GM23338 (cell line): Measurements from ENCODE around the gene STK17A. TPM values are rescaled to one million over a fixed set of nuclear protein-coding genes. Genes with fewer than 3 reads are reported as not detected.

Experiments used
- ATAC-seq: fragments of 200-7000 bp; cut with Tn5 transposase; 3 replicates; pipeline ENCODE4 v1.9.1; 2020
- DNase-seq: peaks from one replicate; pipeline ENCODE4 v3.0.0-alpha.2; 2015; ENCODE audit warnings: low spot score
- H2AFZ ChIP-seq: fragments of 200-600 bp; sonication (generic); 2 replicates; pipeline ENCODE4 v1.8.0; 2016; ENCODE audit warnings: antibody characterized with exemption, mild to moderate bottlenecking, moderate library complexity
- H3F3A ChIP-seq: fragments of 200-600 bp; sonication (generic); replicated peaks from 2 replicates; pipeline ENCODE4 v1.8.0; 2017; ENCODE audit warnings: antibody characterized with exemption, mixed run types, low read depth
- H3K27ac ChIP-seq: fragments of 200-600 bp; sonication (generic); 2 replicates; pipeline ENCODE4 v1.6.1; 2016; ENCODE audit warnings: low read depth
- H3K27me3 ChIP-seq: fragments of 200-600 bp; sonication (generic); 2 replicates; pipeline ENCODE4 v1.8.0; 2016; ENCODE audit warnings: mild to moderate bottlenecking, mixed run types, moderate library complexity; ENCODE audit not compliant: insufficient read depth
- H3K36me3 ChIP-seq: fragments of 200-600 bp; sonication (generic); 2 replicates; pipeline ENCODE4 v1.8.0; 2016; ENCODE audit warnings: mild to moderate bottlenecking; ENCODE audit not compliant: insufficient read depth
- H3K4me1 ChIP-seq: fragments of 200-600 bp; sonication (generic); 2 replicates; pipeline ENCODE4 v1.8.0; 2016; ENCODE audit warnings: mild to moderate bottlenecking, moderate library complexity; ENCODE audit not compliant: insufficient read depth
- H3K4me2 ChIP-seq: fragments of 200-600 bp; sonication (generic); 2 replicates; pipeline ENCODE4 v1.7.1; 2017; ENCODE audit warnings: mixed run types
- H3K4me3 ChIP-seq: fragments of 200-600 bp; sonication (generic); 2 replicates; pipeline ENCODE4 v1.6.1; 2016; ENCODE audit warnings: mixed run types
- H3K79me2 ChIP-seq: fragments of 200-600 bp; sonication (generic); replicated peaks from 2 replicates; pipeline ENCODE4 v1.8.0; 2017; ENCODE audit warnings: mild to moderate bottlenecking; ENCODE audit not compliant: insufficient read depth
- H3K9me2 ChIP-seq: fragments of 200-600 bp; sonication (generic); 2 replicates; pipeline ENCODE4 v1.8.0; 2017; ENCODE audit not compliant: insufficient read depth
- H4K20me1 ChIP-seq: fragments of 200-600 bp; sonication (generic); replicated peaks from 2 replicates; pipeline ENCODE4 v1.8.0; 2017; ENCODE audit warnings: mild to moderate bottlenecking; ENCODE audit not compliant: insufficient read depth
- H3K27ac Mint-ChIP-seq: 2 replicates; pipeline ENCODE4 v1.8.0; 2020; ENCODE audit warnings: inconsistent platforms, mild to moderate bottlenecking, moderate library complexity, mixed read lengths
- H3K27me3 Mint-ChIP-seq: 3 replicates; pipeline ENCODE4 v1.8.0; 2022; ENCODE audit warnings: low read depth, mild to moderate bottlenecking, moderate library complexity, mixed read lengths, inconsistent platforms; ENCODE audit not compliant: insufficient read depth, poor library complexity
- H3K36me3 Mint-ChIP-seq: 3 replicates; pipeline ENCODE4 v1.8.0; 2021; ENCODE audit warnings: low read depth, mild to moderate bottlenecking, inconsistent platforms, moderate library complexity, mixed read lengths
- H3K4me1 Mint-ChIP-seq: 3 replicates; pipeline ENCODE4 v1.8.0; 2020; ENCODE audit warnings: mild to moderate bottlenecking, inconsistent platforms, mixed read lengths
- H3K4me3 Mint-ChIP-seq: 3 replicates; pipeline ENCODE4 v1.8.0; 2021; ENCODE audit warnings: moderate library complexity, mild to moderate bottlenecking, inconsistent platforms, mixed read lengths
- H3K9me3 Mint-ChIP-seq: 3 replicates; pipeline ENCODE4 v1.8.0; 2020; ENCODE audit warnings: moderate library complexity, mild to moderate bottlenecking, inconsistent platforms, mixed read lengths
- CREB1 ChIP-seq: fragments of 250-450 bp; sonication (Bioruptor Pico); IDR thresholded peaks from 2 replicates; pipeline ENCODE4 v1.5.0; 2020; ENCODE audit warnings: low read depth, mild to moderate bottlenecking, moderate library complexity
- EZH2 ChIP-seq: fragments of 200-600 bp; sonication (generic); IDR thresholded peaks from one replicate; pipeline ENCODE4 v1.8.0; 2017; ENCODE audit warnings: antibody characterized with exemption, mild to moderate bottlenecking, low read depth; ENCODE audit not compliant: unreplicated experiment
- EZH2phosphoT487 ChIP-seq: fragments of 200-600 bp; sonication (generic); IDR thresholded peaks from one replicate; pipeline ENCODE4 v1.8.1; 2018; ENCODE audit warnings: antibody characterized with exemption; ENCODE audit not compliant: unreplicated experiment
- JUNB ChIP-seq: IDR thresholded peaks from one replicate; pipeline ENCODE4 v1.6.1; 2016; ENCODE audit warnings: antibody characterized with exemption; ENCODE audit not compliant: unreplicated experiment
- NANOG ChIP-seq: IDR thresholded peaks from 2 replicates; pipeline ENCODE4 v1.6.1; 2016; ENCODE audit warnings: antibody characterized with exemption, borderline replicate concordance
- POLR2AphosphoS5 ChIP-seq: IDR thresholded peaks from 2 replicates; pipeline ENCODE4 v1.6.1; 2016; ENCODE audit warnings: antibody characterized with exemption, low read depth
- STAT1 ChIP-seq: IDR thresholded peaks from one replicate; pipeline ENCODE4 v1.6.1; 2016; ENCODE audit warnings: antibody characterized with exemption; ENCODE audit not compliant: unreplicated experiment
- ZNF114 ChIP-seq: fragments of 250-450 bp; sonication (Bioruptor Pico); IDR thresholded peaks from 2 replicates; pipeline ENCODE4 v1.5.0; 2020; ENCODE audit warnings: mild to moderate bottlenecking, moderate library complexity
- ZNF331 ChIP-seq: fragments of 250-450 bp; sonication (Bioruptor Pico); IDR thresholded peaks from 2 replicates; pipeline ENCODE4 v1.5.0; 2020; ENCODE audit warnings: low read depth, mild to moderate bottlenecking, moderate library complexity
- polyA plus RNA-seq: library from polyadenylated mRNA; unstranded; fragments of >200 nt; fragmentation: Nextera tagmentation; extraction: Ambion mirVana; gene quantifications from 2 replicates; pipeline ENCODE4 v1.2.1, GENCODE V29; 2016
- total RNA-seq: library from RNA; depleted of rRNA; stranded (reverse); fragments of >200 nt; shearing (Covaris generic); gene quantifications from 2 replicates; pipeline ENCODE4 v1.2.3, GENCODE V29; 2014
- TF ChIP-seq, protein P1 (sequence below), 2 experiments: fragments of 200-600 bp in 1 of 2; sonication (generic) in 1 of 2; conservative IDR thresholded peaks; 2 replicates each; pipeline versions ENCODE4 v1.5.1 to v1.6.1; 2016 to 2017; ENCODE audit warnings: antibody characterized with exemption in 2 of 2, low read depth in 2 of 2, mild to moderate bottlenecking in 2 of 2, moderate library complexity in 1 of 2
- TF ChIP-seq, protein P2 (sequence below): IDR thresholded peaks from one replicate; pipeline ENCODE4 v1.6.1; 2018; ENCODE audit warnings: antibody characterized with exemption; ENCODE audit not compliant: unreplicated experiment

Gene STK17A
- total and polyA plus RNA-seq, 2 experiments from 2014 or later: 21.2 to 21.8 TPM

DNA sequence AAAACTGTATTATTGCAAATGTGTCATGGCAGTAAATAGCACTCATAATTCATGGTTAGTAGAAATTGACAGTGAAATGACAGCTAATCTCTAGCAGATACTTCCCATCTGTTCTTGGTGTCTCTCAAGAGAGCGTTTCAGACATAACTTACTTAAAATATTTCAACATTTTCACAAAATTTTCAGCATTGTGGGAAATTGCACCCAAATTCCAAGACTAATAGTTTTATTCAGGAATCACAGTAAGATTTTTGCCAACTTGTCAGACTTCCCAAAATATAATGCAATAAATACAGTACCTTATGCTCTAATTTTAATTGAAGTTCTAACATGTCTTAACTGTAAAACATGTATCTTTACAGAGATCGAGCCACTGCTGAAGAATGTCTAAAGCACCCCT lies 41.2 kb downstream of the STK17A start:
- H3K4me2 ChIP-seq: no peak overlapping the region
- peaks cover 15% of the 10 kb centered on the region for H3K36me3 Mint-ChIP-seq
- H3K36me3 ChIP-seq: no peaks in the 10 kb centered on the region; the same call in 1 of the 2 replicates
- no peaks in the 10 kb centered on the region for H3F3A ChIP-seq
- no peak overlapping the region for H2AFZ ChIP-seq
- H4K20me1 ChIP-seq: no peaks in the 10 kb centered on the region; the same call in 1 of the 2 replicates
- H3K4me1 ChIP-seq: peaks cover 14% of the 10 kb centered on the region
- no peaks in the 10 kb centered on the region for H3K9me3 Mint-ChIP-seq
- peaks cover 12% of the 10 kb centered on the region for H3K4me1 Mint-ChIP-seq
- no peak overlapping the region for H3K4me3 ChIP-seq
- no peak overlapping the region for H3K27ac Mint-ChIP-seq
- H3K79me2 ChIP-seq: no peaks in the 10 kb centered on the region
- no peaks in the 10 kb centered on the region for H3K27me3 ChIP-seq
- DNase-seq: no peak
- H3K9me2 ChIP-seq: no peaks in the 10 kb centered on the region
- H3K4me3 Mint-ChIP-seq: no peak overlapping the region
- H3K27me3 Mint-ChIP-seq: peaks cover 5% of the 10 kb centered on the region
- H3K27ac ChIP-seq: no peak overlapping the region
- no peak for TF ChIP-seq JUNB
- no peak for TF ChIP-seq EZH2
- TF ChIP-seq NANOG: no peak
- TF ChIP-seq, protein P1, sequence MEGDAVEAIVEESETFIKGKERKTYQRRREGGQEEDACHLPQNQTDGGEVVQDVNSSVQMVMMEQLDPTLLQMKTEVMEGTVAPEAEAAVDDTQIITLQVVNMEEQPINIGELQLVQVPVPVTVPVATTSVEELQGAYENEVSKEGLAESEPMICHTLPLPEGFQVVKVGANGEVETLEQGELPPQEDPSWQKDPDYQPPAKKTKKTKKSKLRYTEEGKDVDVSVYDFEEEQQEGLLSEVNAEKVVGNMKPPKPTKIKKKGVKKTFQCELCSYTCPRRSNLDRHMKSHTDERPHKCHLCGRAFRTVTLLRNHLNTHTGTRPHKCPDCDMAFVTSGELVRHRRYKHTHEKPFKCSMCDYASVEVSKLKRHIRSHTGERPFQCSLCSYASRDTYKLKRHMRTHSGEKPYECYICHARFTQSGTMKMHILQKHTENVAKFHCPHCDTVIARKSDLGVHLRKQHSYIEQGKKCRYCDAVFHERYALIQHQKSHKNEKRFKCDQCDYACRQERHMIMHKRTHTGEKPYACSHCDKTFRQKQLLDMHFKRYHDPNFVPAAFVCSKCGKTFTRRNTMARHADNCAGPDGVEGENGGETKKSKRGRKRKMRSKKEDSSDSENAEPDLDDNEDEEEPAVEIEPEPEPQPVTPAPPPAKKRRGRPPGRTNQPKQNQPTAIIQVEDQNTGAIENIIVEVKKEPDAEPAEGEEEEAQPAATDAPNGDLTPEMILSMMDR (conservative IDR thresholded peaks at IDR 0.05; ENCODE audit: low read depth in 2 of 2): no peak
- TF ChIP-seq CREB1 (CRISPR knock-in tag): no peak
- no peak for TF ChIP-seq POLR2AphosphoS5
- no peak for TF ChIP-seq ZNF114 (CRISPR knock-in tag)
- TF ChIP-seq EZH2phosphoT487: no peak
- ATAC-seq: no peak

- DNase-seq: no peak
- Histone ChIP-seq H2AFZ (no peak overlapping the region), H4K20me1 (no peaks in the 10 kb centered on the region; the same call in 1 of the 2 replicates), H3K4me1 (peaks cover 14% of the 10 kb centered on the region), H3K9me2 (no peaks in the 10 kb centered on the region), H3K4me2 (no peak overlapping the region), H3K36me3 (no peaks in the 10 kb centered on the region), H3K4me3 (no peak overlapping the region), H3F3A (no peaks in the 10 kb centered on the region), H3K79me2 (no peaks in the 10 kb centered on the region), H3K27me3 (no peaks in the 10 kb centered on the region), H3K27ac (no peak overlapping the region)
- TF ChIP-seq ZNF331 (CRISPR knock-in tag) (no peak), ZNF114 (CRISPR knock-in tag) (no peak), NANOG (no peak), STAT1 (no peak), EZH2phosphoT487 (no peak), JUNB (no peak)
- TF ChIP-seq, protein P1 (conservative IDR thresholded peaks at IDR 0.05; ENCODE audit: low read depth in 2 of 2): no peak
- TF ChIP-seq, protein P2, sequence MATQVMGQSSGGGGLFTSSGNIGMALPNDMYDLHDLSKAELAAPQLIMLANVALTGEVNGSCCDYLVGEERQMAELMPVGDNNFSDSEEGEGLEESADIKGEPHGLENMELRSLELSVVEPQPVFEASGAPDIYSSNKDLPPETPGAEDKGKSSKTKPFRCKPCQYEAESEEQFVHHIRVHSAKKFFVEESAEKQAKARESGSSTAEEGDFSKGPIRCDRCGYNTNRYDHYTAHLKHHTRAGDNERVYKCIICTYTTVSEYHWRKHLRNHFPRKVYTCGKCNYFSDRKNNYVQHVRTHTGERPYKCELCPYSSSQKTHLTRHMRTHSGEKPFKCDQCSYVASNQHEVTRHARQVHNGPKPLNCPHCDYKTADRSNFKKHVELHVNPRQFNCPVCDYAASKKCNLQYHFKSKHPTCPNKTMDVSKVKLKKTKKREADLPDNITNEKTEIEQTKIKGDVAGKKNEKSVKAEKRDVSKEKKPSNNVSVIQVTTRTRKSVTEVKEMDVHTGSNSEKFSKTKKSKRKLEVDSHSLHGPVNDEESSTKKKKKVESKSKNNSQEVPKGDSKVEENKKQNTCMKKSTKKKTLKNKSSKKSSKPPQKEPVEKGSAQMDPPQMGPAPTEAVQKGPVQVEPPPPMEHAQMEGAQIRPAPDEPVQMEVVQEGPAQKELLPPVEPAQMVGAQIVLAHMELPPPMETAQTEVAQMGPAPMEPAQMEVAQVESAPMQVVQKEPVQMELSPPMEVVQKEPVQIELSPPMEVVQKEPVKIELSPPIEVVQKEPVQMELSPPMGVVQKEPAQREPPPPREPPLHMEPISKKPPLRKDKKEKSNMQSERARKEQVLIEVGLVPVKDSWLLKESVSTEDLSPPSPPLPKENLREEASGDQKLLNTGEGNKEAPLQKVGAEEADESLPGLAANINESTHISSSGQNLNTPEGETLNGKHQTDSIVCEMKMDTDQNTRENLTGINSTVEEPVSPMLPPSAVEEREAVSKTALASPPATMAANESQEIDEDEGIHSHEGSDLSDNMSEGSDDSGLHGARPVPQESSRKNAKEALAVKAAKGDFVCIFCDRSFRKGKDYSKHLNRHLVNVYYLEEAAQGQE: no peak
- Mint-ChIP-seq H3K4me1 (peaks cover 12% of the 10 kb centered on the region), H3K9me3 (no peaks in the 10 kb centered on the region), H3K27me3 (peaks cover 5% of the 10 kb centered on the region), H3K27ac (peak overlapping the region; percentile 4; the same call in 1 of the 2 replicates), H3K4me3 (no peak overlapping the region), H3K36me3 (peaks cover 15% of the 10 kb centered on the region)
- ATAC-seq: peak; percentile 60; the same call in 2 of the 3 replicates
Observed at GRCh38 chr7:43625453-43625852, 42.5 kb downstream of the STK17A start.
